Measurements from ENCODE around the gene PCDHB9. TPM values are rescaled to one million over a fixed set of nuclear protein-coding genes. Genes with fewer than 3 reads are reported as not detected.
A peak's percentile ranks its signal among the peaks of the same experiment; 100 is the strongest.
"Not testable (repeated sequence)": the region's sequence is repeated elsewhere in the genome, so short reads cannot be mapped to it uniquely, and the experiment has no call there.

PCDHB9 gene
- total RNA-seq, 1 donor from 2014 or later: not detected

- Histone ChIP-seq H3K4me3 (ENCODE audit: low read depth, low read length) (no peak overlapping the region), H3K36me3 (ENCODE audit: control insufficient read depth, insufficient read depth, low read length) (no peaks in the 10 kb centered on the region), H3K27me3 (ENCODE audit: control insufficient read depth, insufficient read depth, low read length) (no peaks in the 10 kb centered on the region)
- no peak for DNase-seq (ENCODE audit: low read depth)
- TF ChIP-seq, protein P1, sequence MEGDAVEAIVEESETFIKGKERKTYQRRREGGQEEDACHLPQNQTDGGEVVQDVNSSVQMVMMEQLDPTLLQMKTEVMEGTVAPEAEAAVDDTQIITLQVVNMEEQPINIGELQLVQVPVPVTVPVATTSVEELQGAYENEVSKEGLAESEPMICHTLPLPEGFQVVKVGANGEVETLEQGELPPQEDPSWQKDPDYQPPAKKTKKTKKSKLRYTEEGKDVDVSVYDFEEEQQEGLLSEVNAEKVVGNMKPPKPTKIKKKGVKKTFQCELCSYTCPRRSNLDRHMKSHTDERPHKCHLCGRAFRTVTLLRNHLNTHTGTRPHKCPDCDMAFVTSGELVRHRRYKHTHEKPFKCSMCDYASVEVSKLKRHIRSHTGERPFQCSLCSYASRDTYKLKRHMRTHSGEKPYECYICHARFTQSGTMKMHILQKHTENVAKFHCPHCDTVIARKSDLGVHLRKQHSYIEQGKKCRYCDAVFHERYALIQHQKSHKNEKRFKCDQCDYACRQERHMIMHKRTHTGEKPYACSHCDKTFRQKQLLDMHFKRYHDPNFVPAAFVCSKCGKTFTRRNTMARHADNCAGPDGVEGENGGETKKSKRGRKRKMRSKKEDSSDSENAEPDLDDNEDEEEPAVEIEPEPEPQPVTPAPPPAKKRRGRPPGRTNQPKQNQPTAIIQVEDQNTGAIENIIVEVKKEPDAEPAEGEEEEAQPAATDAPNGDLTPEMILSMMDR (IDR thresholded peaks at IDR 0.05; ENCODE audit: insufficient read depth, low read length, severe bottlenecking): no peak
- no peak for FAIRE-seq
Observed at GRCh38 chr5:141155540-141156374, 31.2 kb upstream of the PCDHB9 start.

DNA sequence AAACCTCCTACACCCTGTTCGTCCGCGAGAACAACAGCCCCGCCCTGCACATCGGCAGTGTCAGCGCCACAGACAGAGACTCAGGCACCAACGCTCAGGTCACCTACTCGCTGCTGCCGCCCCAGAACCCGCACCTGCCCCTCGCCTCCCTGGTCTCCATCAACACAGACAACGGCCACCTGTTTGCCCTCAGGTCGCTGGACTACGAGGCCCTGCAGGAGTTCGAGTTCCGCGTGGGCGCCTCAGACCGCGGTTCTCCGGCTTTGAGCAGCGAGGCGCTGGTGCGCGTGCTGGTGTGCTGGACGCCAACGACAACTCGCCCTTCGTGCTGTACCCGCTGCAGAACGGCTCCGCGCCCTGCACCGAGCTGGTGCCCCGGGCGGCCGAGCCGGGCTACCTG, 29.6 kb upstream of the PCDHB9 start:
- FAIRE-seq; H3K36me3 ChIP-seq (ENCODE audit: control insufficient read depth, insufficient read depth, low read length); DNase-seq (ENCODE audit: low read depth); H3K4me3 ChIP-seq (ENCODE audit: low read depth, low read length); H3K27me3 ChIP-seq (ENCODE audit: control insufficient read depth, insufficient read depth, low read length): not testable (repeated sequence)

- not testable (repeated sequence) for H3K4me3 ChIP-seq (ENCODE audit: low read depth, low read length); FAIRE-seq; H3K36me3 ChIP-seq (ENCODE audit: control insufficient read depth, insufficient read depth, low read length)
Observed at GRCh38 chr5:141157901-141158300, 29.1 kb upstream of the PCDHB9 start.

DNA sequence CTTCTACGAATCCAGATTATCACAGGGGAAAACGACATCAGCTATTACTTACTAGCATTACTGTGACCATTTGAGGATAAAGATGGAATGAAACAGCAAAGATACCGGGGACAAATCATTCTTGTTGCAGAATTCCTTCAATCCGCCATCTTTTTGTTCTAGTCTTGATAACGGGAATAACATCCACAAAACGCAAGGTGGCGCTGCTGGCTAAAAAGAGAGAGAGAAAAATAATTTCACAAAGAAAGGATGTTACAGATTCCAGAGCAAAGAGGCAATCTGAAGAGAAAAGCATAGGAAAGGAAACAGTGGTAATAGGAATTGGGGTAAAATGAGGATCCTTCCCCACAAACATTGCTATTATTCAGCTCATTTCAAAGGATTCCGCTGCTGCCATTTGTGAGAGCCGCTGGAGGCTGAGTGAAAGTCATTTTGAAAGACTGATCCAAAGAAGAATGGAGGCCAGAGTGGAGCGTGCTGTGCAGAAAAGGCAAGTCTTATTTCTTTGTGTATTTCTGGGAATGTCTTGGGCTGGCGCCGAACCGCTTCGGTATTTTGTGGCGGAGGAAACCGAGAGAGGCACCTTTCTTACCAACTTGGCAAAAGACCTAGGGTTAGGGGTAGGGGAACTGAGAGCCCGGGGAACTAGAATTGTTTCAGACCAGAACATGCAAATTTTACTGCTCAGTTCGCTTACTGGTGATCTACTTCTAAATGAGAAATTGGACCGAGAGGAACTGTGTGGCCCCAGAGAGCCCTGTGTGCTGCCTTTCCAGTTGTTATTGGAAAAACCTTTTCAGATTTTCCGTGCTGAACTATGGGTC, 14.4 kb upstream of the PCDHB9 start, which contains the start of gene PCDHB7:
Gene PCDHB7, plus strand, starts transcription at position 264 of the 824 bp plus-strand sequence. Its CDS starts 192 bp downstream, at position 456.
- TF ChIP-seq, protein P1 (IDR thresholded peaks at IDR 0.05; ENCODE audit: insufficient read depth, low read length, severe bottlenecking): peak; percentile 23
- DNase-seq (ENCODE audit: low read depth): no peak
- no peak within 1 kb of the TSS for H3K4me3 ChIP-seq (ENCODE audit: low read depth, low read length)
- H3K36me3 ChIP-seq (ENCODE audit: control insufficient read depth, insufficient read depth, low read length): no peaks in the 10 kb centered on the region
- no peaks in the 10 kb centered on the region for H3K27me3 ChIP-seq (ENCODE audit: control insufficient read depth, insufficient read depth, low read length)
- FAIRE-seq: no peak

More at GRCh38 chr5:141157901-141158300, 29.1 kb upstream of the PCDHB9 start:
- not testable (repeated sequence) for H3K27me3 ChIP-seq (ENCODE audit: control insufficient read depth, insufficient read depth, low read length); DNase-seq (ENCODE audit: low read depth)

DNA sequence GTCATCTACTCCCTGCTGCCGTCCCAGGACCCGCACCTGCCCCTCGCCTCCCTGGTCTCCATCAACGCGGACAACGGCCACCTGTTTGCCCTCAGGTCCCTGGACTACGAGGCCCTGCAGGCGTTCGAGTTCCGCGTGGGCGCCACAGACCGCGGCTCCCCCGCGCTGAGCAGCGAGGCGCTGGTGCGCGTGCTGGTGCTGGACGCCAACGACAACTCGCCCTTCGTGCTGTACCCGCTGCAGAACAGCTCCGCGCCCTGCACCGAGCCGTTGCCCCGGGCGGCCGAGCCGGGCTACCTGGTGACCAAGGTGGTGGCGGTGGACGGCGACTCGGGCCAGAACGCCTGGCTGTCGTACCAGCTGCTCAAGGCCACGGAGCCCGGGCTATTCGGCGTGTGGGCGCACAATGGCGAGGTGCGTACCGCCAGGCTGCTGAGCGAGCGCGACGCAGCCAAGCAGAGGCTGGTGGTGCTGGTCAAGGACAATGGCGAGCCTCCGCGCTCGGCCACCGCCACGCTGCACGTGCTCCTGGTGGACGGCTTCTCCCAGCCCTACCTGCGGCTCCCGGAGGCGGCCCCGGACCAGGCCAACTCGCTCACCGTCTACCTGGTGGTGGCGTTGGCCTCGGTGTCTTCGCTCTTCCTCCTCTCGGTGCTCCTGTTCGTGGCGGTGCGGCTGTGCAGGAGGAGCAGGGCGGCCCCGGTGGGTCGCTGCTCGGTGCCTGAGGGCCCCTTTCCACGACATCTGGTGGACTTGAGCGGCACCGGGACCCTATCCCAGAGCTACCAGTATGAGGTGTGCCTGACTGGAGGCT, 12.5 kb upstream of the PCDHB9 start:
- not testable (repeated sequence) for H3K27me3 ChIP-seq (ENCODE audit: control insufficient read depth, insufficient read depth, low read length); FAIRE-seq; H3K36me3 ChIP-seq (ENCODE audit: control insufficient read depth, insufficient read depth, low read length); H3K4me3 ChIP-seq (ENCODE audit: low read depth, low read length); DNase-seq (ENCODE audit: low read depth)

DNA sequence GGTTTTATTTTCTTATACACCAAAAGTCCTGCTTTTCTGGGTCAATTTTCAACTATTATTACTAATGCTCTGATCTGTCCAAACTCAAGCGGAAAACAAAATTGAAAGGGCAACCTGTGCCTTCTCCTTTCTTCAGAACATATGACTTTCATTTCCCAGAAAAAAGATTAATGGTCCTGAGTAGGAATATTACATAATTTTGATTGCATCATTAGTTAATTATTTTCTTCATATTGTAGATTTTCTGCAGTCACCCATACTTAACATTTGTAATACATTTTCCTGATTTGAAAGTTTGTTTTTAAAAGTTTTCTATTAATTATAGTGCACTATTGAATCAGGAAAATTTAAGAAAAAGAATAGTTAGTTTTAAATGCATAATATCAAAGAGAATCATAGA, 11.0 kb upstream of the PCDHB9 start:
- H3K4me3 ChIP-seq (ENCODE audit: low read depth, low read length): no peak overlapping the region
- no peaks in the 10 kb centered on the region for H3K27me3 ChIP-seq (ENCODE audit: control insufficient read depth, insufficient read depth, low read length)
- FAIRE-seq: no peak
- H3K36me3 ChIP-seq (ENCODE audit: control insufficient read depth, insufficient read depth, low read length): no peaks in the 10 kb centered on the region
- TF ChIP-seq, protein P1 (IDR thresholded peaks at IDR 0.05; ENCODE audit: insufficient read depth, low read length, severe bottlenecking): no peak
- DNase-seq (ENCODE audit: low read depth): no peak

- not testable (repeated sequence) for H3K27me3 ChIP-seq (ENCODE audit: control insufficient read depth, insufficient read depth, low read length)
Observed at GRCh38 chr5:141177577-141178191, 9.3 kb upstream of the PCDHB9 start, which contains the start of gene PCDHB8. PCDHB8 (plus strand) TSS chr5:141177790; CDS start chr5:141178035, 245 bp downstream.

GRCh38 chr5:141179371-141179770, 7.6 kb upstream of the PCDHB9 start:
- not testable (repeated sequence) for H3K36me3 ChIP-seq (ENCODE audit: control insufficient read depth, insufficient read depth, low read length); DNase-seq (ENCODE audit: low read depth); H3K4me3 ChIP-seq (ENCODE audit: low read depth, low read length); H3K27me3 ChIP-seq (ENCODE audit: control insufficient read depth, insufficient read depth, low read length); FAIRE-seq

More at GRCh38 chr5:141177577-141178191, 9.3 kb upstream of the PCDHB9 start, which contains the start of gene PCDHB8:
- not testable (repeated sequence) for H3K4me3 ChIP-seq (ENCODE audit: low read depth, low read length); H3K36me3 ChIP-seq (ENCODE audit: control insufficient read depth, insufficient read depth, low read length); DNase-seq (ENCODE audit: low read depth)
- FAIRE-seq: peak; percentile 95

DNA sequence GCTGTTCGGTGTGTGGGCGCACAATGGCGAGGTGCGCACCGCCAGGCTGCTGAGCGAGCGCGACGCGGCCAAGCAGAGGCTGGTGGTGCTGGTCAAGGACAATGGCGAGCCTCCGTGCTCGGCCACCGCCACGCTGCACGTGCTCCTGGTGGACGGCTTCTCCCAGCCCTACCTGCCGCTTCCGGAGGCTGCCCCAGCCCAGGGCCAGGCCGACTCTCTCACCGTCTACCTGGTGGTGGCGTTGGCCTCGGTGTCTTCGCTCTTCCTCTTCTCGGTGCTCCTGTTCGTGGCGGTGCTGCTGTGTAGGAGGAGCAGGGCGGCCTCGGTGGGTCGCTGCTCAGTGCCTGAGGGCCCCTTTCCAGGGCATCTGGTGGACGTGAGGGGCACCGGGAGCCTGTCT, 7.1 kb upstream of the PCDHB9 start:
- not testable (repeated sequence) for DNase-seq (ENCODE audit: low read depth); H3K4me3 ChIP-seq (ENCODE audit: low read depth, low read length); H3K36me3 ChIP-seq (ENCODE audit: control insufficient read depth, insufficient read depth, low read length); H3K27me3 ChIP-seq (ENCODE audit: control insufficient read depth, insufficient read depth, low read length); FAIRE-seq

Data from bronchial epithelial cell (primary cell).